HG02870 (cell line): ENCODE measurements around the gene TUBA3D.
"Not testable (repeated sequence)": the region's sequence is repeated elsewhere in the genome, so short reads cannot be mapped to it uniquely, and the experiment has no call there.

ENCODE experiments used
- ATAC-seq: cut with Tn5 transposase; IDR thresholded peaks from one replicate; pipeline ENCODE4 v1.9.1; 2021; ENCODE audit warnings: mild to moderate bottlenecking, moderate library complexity; ENCODE audit not compliant: unreplicated experiment

Gene TUBA3D

GRCh38 chr2:131511969-131512870 is 36.3 kb downstream of the TUBA3D start:
- not testable (repeated sequence) for ATAC-seq

GRCh38 chr2:131514408-131515166 is 38.7 kb downstream of the TUBA3D start:
- peak; percentile 62 for ATAC-seq

- not testable (repeated sequence) for ATAC-seq
Measured at GRCh38 chr2:131515235-131515634, 39.3 kb downstream of the TUBA3D start.

- ATAC-seq = no peak
Measured at GRCh38 chr2:131516011-131516410, 40.1 kb downstream of the TUBA3D start.

- ATAC-seq = not testable (repeated sequence)
Measured at GRCh38 chr2:131516621-131517020, 40.7 kb downstream of the TUBA3D start.

- no peak for ATAC-seq
Measured at GRCh38 chr2:131517106-131517831, 41.4 kb downstream of the TUBA3D start.

- ATAC-seq = not testable (repeated sequence)
Measured at GRCh38 chr2:131517856-131518255, 41.9 kb downstream of the TUBA3D start.

GRCh38 chr2:131518531-131518930 is 42.6 kb downstream of the TUBA3D start:
- ATAC-seq = not testable (repeated sequence)

GRCh38 chr2:131519466-131519865 is 43.5 kb downstream of the TUBA3D start:
- no peak for ATAC-seq

GRCh38 chr2:131519871-131520470 is 44.1 kb downstream of the TUBA3D start:
- not testable (repeated sequence) for ATAC-seq

GRCh38 chr2:131520526-131520925 is 44.6 kb downstream of the TUBA3D start:
- ATAC-seq = no peak

GRCh38 chr2:131521524-131521923 is 45.6 kb downstream of the TUBA3D start:
- ATAC-seq = not testable (repeated sequence)

GRCh38 chr2:131521961-131522781 is 46.3 kb downstream of the TUBA3D start:
- ATAC-seq = no peak

GRCh38 chr2:131525256-131525655 is 49.3 kb downstream of the TUBA3D start:
- ATAC-seq = not testable (repeated sequence)

GRCh38 chr2:131527131-131528001 is 51.4 kb downstream of the TUBA3D start, which contains the start of gene CCDC74A:
Gene CCDC74A, plus strand, starts transcription at chr2:131527888. Its CDS starts 83 bp downstream, at chr2:131527971.
- ATAC-seq = peak; percentile 76

- ATAC-seq = peak; percentile 56
Measured at GRCh38 chr2:131528981-131529863, 53.3 kb downstream of the TUBA3D start.

GRCh38 chr2:131529864-131530445 is 54.0 kb downstream of the TUBA3D start:
- not testable (repeated sequence) for ATAC-seq
